Lower leg skin (tissue), 4 donors: ENCODE data around the gene KRT1. TPM values are rescaled to one million over a fixed set of nuclear protein-coding genes. Genes with fewer than 3 reads are reported as not detected.
"Not testable (repeated sequence)": the region's sequence is repeated elsewhere in the genome, so short reads cannot be mapped to it uniquely, and the experiment has no call there.

Experiments
- DNase-seq, 2 donors: peaks; one replicate each; pipeline ENCODE4 v3.0.0-alpha.2; 2019; ENCODE audit warnings: low spot score in 2 of 2
- H3K4me3 ChIP-seq: fragments of 200-600 bp; sonication (generic); 2 replicates; pipeline ENCODE4 v1.5.1; 2017; ENCODE audit warnings: mild to moderate bottlenecking, low read depth; ENCODE audit not compliant: poor library complexity, severe bottlenecking
- POLR2A ChIP-seq, 2 donors: fragments of 450-650 bp; IDR thresholded peaks; one replicate each; pipeline ENCODE4 v1.6.1; 2016 to 2017; ENCODE audit warnings: antibody characterized with exemption in 2 of 2, mild to moderate bottlenecking in 1 of 2, moderate library complexity in 1 of 2
- WGBS, 2 donors: methylation state at CpG; one replicate each; pipeline ENCODE4 v1.1.5; 2018; 5-methylcytosine and 5-hydroxymethylcytosine counted together
- intact Hi-C: fragments of 100-400 bp; cut with DNase I; formaldehyde crosslinking; loops from one replicate; pipeline ENCODE4 v1.15.0; 2023; ENCODE audit warnings: low total_unique reads
- total RNA-seq, 4 donors: library from RNA; depleted of rRNA; stranded (reverse); fragments of >200 nt; gene quantifications; one replicate each; pipeline ENCODE4 v1.1.0, GENCODE V29; 2016
- TF ChIP-seq, protein P1 (sequence below), 3 donors: fragments of 450-650 bp; IDR thresholded peaks; one replicate each; pipeline ENCODE4 v1.5.1; 2016; ENCODE audit warnings: antibody characterized with exemption in 3 of 3, mild to moderate bottlenecking in 3 of 3, moderate library complexity in 2 of 3

The KRT1 gene
- total RNA-seq, 4 donors from 2014 or later = 5,671 to 8,911 (median 6,268) TPM

DNA sequence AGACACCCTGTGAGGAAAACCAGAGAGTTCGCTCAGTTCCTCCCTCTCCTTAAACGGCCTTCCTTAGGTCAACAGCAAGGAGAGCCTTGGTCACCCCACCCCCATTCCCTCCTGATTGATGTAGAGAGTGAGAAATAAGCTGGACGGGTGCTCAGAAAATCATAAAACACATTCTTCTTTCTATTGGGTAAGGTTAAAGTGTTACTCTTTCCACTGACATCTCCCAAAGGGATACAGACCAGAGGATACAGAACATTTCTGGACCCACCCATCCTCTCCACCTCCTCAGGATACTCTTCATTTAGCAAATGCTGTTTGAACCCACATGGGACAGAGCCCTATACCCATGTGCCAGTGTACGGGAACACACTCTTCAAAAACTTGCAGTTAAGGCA is 34.7 kb upstream of the KRT1 start:
- no peak for DNase-seq
- H3K4me3 ChIP-seq = no peak overlapping the region
- TF ChIP-seq, protein P1, sequence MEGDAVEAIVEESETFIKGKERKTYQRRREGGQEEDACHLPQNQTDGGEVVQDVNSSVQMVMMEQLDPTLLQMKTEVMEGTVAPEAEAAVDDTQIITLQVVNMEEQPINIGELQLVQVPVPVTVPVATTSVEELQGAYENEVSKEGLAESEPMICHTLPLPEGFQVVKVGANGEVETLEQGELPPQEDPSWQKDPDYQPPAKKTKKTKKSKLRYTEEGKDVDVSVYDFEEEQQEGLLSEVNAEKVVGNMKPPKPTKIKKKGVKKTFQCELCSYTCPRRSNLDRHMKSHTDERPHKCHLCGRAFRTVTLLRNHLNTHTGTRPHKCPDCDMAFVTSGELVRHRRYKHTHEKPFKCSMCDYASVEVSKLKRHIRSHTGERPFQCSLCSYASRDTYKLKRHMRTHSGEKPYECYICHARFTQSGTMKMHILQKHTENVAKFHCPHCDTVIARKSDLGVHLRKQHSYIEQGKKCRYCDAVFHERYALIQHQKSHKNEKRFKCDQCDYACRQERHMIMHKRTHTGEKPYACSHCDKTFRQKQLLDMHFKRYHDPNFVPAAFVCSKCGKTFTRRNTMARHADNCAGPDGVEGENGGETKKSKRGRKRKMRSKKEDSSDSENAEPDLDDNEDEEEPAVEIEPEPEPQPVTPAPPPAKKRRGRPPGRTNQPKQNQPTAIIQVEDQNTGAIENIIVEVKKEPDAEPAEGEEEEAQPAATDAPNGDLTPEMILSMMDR (IDR thresholded peaks at IDR 0.05) = no peak
- no peak for TF ChIP-seq POLR2A (IDR thresholded peaks at IDR 0.05)
- intact Hi-C loops = no loop called here
- 72 to 80% methylated on average over 4 of the region's 4 CpGs for WGBS, 2 donors

DNA sequence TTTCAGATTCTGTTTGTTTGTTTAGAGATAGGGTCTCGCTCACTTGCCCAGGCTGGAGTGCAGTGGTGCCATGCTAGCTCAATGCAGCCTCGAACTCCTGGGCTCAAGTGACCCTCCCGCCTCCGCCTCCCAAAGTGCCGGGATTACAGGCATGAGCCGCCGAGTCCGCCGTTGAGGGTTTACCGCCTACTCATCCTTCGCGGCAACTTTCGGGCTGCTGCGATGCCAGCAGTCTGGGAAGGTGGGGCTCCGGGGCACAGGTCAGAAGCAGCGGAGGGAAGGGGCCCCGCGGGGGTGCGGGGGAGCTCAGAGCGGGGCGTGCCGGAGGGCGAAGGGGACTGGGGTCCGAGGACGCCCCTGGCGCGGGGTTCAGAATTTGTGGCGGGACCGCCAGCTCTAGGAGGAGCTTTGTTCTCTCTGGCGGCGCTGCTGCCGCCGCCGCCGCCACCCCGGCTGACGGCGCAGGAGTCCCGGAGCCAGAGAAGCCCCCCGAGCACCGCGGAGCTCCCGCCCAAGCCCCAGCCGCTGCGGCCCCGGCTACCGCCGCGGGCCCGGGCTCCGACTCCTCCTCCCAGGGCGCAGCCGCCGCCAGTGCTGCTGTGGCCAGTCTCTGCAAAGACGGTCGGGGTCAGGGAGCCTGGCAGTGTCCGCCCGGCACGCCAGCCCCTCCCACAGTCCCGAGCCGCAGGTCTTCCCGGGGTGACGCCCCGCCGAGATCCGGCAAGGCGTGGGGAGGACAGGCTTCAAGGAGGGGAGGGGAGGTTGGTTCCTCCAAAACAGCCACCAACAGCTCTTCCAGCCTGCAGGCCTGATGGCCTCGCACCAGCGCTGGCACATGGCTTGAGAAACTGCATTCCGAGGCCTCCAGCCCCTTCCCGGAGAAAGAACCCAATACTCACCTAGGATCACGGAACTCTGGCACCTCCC is 34.0 kb upstream of the KRT1 start:
- H3K4me3 ChIP-seq = no peak overlapping the region
- DNase-seq = no peak
- intact Hi-C loops = no loop called here
- 5 to 6% methylated on average over 51 to 60 of the region's 72 CpGs for WGBS, 2 donors
- TF ChIP-seq, protein P1 (IDR thresholded peaks at IDR 0.05) = no peak

DNA sequence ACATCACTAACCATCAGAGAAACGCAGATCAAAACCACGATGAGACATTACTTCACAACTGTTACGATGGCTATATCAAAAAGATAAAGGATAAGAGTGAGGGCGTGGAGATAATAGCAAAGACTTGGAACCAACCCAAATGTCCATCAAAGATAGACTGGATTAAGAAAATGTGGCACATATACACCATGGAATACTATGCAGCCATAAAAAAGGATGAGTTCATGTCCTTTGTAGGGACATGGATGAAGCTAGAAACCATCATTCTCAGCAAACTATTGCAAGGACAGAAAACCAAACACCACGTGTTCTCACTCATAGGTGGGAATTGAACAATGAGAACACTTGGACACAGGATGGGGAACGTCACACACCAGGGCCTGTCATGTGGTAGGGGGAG is 31.9 kb upstream of the KRT1 start:
- intact Hi-C loops, DNase-seq, H3K4me3 ChIP-seq: not testable (repeated sequence)
- WGBS, 2 donors = 81 to 85% methylated on average over 6 of the region's 6 CpGs

DNA sequence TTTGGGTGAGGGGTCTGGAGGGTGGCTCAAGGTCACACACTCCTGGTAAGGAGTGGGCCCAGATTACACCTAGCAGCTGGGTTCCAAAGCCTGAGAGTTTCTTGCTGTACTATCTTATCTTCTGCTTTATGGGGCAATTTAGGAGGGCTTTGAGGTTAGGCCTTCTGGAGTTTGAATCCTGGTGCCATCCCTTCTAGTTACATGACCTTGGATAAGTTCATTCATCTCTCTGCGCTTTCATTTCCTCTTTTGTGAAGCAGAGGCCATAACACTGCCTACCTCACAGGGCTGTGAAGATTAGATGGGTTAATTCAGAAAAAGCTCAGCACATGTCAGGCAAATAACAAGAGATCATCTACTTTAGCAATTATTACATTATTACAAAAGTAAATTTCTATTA is 30.5 kb upstream of the KRT1 start:
- WGBS, 2 donors = 55 to 86% methylated on average over 1 of the region's 1 CpG
- no peak overlapping the region for H3K4me3 ChIP-seq
- intact Hi-C loops = no loop called here
- TF ChIP-seq POLR2A (IDR thresholded peaks at IDR 0.05) = no peak
- TF ChIP-seq, protein P1 (IDR thresholded peaks at IDR 0.05) = no peak
- no peak for DNase-seq

DNA sequence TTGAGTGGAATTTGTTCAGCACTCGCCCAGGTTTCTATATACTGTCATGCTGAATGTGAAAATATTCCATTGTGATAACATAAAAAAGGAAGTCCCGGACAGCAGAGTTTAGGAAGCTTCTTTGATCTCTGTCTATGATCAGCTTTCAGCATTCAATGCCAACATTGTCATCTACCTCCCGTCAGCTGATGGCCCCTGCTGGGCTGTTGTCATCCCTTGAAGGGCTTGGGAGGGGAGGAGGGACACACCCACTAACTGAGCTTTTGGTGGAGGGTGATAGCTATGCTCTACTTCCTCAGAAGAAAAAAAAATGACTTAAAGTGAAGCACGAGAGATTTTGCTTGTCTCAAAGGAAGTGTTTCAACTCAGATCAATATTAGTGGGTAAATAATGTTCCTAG is 27.8 kb upstream of the KRT1 start:
- no peak for TF ChIP-seq POLR2A (IDR thresholded peaks at IDR 0.05)
- intact Hi-C loops = no loop called here
- WGBS, 2 donors = 52 to 60% methylated on average over 4 of the region's 4 CpGs

DNA sequence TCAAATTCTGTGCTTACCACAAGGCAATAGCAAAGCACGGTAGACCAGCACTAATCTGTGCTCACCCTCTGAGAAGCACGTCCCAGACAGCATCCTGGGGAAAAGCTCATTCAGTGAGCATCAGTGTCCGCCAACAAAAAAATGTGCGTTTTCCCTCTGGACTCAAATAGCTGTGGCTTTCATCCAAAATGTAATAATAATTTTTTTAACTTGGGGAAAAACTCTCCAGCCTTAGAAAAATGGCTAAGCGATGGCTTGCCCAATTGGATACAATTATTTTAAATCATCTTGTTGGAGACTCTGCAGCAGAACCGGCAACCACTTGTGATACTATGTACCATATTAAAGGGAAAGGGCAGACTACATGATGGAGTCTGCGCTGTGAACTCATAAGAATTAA is 24.3 kb upstream of the KRT1 start:
- no peak for DNase-seq
- H3K4me3 ChIP-seq = no peak overlapping the region
- intact Hi-C loops = no loop called here
- 67 to 73% methylated on average over 7 of the region's 7 CpGs for WGBS, 2 donors
- TF ChIP-seq POLR2A (IDR thresholded peaks at IDR 0.05) = no peak
- TF ChIP-seq, protein P1 (IDR thresholded peaks at IDR 0.05) = no peak

More for the DNA sequence above, 27.8 kb upstream of the KRT1 start:
- H3K4me3 ChIP-seq = no peak overlapping the region
- no peak for DNase-seq

DNA sequence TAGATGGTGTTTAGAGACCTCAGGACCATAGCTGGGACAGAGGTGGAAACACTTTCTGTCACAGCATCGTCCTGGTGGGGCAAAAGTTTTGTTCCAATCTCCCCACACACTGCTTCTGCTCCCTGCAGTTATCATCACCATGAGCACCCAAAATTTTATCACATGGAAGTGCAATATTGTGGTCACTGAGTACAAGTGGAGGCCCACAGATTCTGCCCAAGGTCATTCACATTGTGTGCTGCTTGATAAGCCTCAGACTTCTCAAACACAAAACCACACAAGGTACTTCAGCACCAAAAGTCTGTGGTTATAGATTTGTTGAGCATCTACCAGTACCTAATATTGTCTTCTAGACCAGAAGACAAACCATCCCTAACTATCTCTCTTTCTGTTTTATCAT is 23.7 kb upstream of the KRT1 start:
- DNase-seq = no peak
- 68 to 85% methylated on average over 1 of the region's 1 CpG for WGBS, 2 donors
- TF ChIP-seq, protein P1 (IDR thresholded peaks at IDR 0.05) = no peak
- TF ChIP-seq POLR2A (IDR thresholded peaks at IDR 0.05) = no peak
- H3K4me3 ChIP-seq = no peak overlapping the region
- intact Hi-C loops = no loop called here
